HCT116 (cell line): ENCODE measurements around the gene TUBA3D. TPM values are rescaled to one million over a fixed set of nuclear protein-coding genes. Genes with fewer than 3 reads are reported as not detected.
"Not testable (repeated sequence)": the region's sequence is repeated elsewhere in the genome, so short reads cannot be mapped to it uniquely, and the experiment has no call there.

ENCODE experiments used
- ATAC-seq: fragments of 200-7000 bp; cut with Tn5 transposase; 2 replicates; pipeline ENCODE4 v1.9.1; 2020; ENCODE audit warnings: mild to moderate bottlenecking, moderate library complexity
- BruUV-seq: library from RNA; stranded (reverse); fragments of 400-500 nt; replicated peaks from 2 replicates; lab custom pipeline; 2021; lab: Mats Ljungman, UMichigan
- CTCF ChIA-PET: fragments of 300-600 bp; sonication (Branson Sonifier 250); formaldehyde crosslinking; loops from one replicate; lab custom pipeline; 2021; ENCODE audit warnings: antibody characterized with exemption; lab: Charles Lee
- POLR2A ChIA-PET: fragments of 300-600, 350-600 bp; sonication (Branson Sonifier 250); formaldehyde crosslinking; loops from one replicate; lab custom pipeline; 2021; ENCODE audit warnings: antibody characterized with exemption; lab: Charles Lee
- RAD21 ChIA-PET, 2 experiments: fragments of 300-600 bp; sonication (Branson Sonifier 250); formaldehyde crosslinking; loops; one replicate each; lab custom pipeline; 2023; ENCODE audit warnings: low total read pairs in 2 of 2; ENCODE audit not compliant: uncharacterized antibody in 2 of 2, unreplicated experiment in 2 of 2, low non-redundant PET in 1 of 2; lab: Charles Lee
- DNase-seq: peaks from one replicate; pipeline ENCODE4 v3.0.0-alpha.2; 2010; ENCODE audit warnings: low read depth, low spot score
- H2AFZ ChIP-seq: fragments of 200-600 bp; shearing (Covaris generic), sonication (generic); 2 replicates; pipeline ENCODE4 v1.6.1; 2017; ENCODE audit warnings: low read depth, mixed run types, mixed read lengths, antibody characterized with exemption, low read length; ENCODE audit not compliant: poor library complexity, severe bottlenecking
- H3K27ac ChIP-seq: 2 replicates; pipeline ENCODE4 v1.5.1; 2012; ENCODE audit warnings: low read depth, low read length
- H3K27me3 ChIP-seq: fragments of 200-600 bp; sonication (generic); 2 replicates; pipeline ENCODE4 v1.6.1; 2016; ENCODE audit warnings: mixed run types, low read length, mixed read lengths; ENCODE audit not compliant: insufficient read depth
- H3K36me3 ChIP-seq, 2 experiments: fragments of 200-500 bp in 1 of 2; fragments of 200-600 bp in 1 of 2; sonication (Bioruptor generic) in 1 of 2; sonication (generic) in 1 of 2; 2 replicates each; pipeline versions ENCODE4 v1.5.1 to v1.6.1; 2014 to 2016; ENCODE audit warnings: low read length in 2 of 2, inconsistent platforms in 1 of 2, mixed read lengths in 1 of 2, mixed run types in 1 of 2; ENCODE audit not compliant: insufficient read depth in 2 of 2, control insufficient read depth in 1 of 2
- H3K4me1 ChIP-seq, 2 experiments: fragments of 200-600 bp in 1 of 2; sonication (generic) in 1 of 2; 2 replicates each; pipeline versions ENCODE4 v1.5.1 to v1.6.1; 2012 to 2017; ENCODE audit warnings: low read length in 2 of 2, inconsistent platforms in 1 of 2, mild to moderate bottlenecking in 1 of 2, mixed read lengths in 1 of 2, mixed run types in 1 of 2, moderate library complexity in 1 of 2; ENCODE audit not compliant: insufficient read depth in 2 of 2, control insufficient read depth in 1 of 2
- H3K4me2 ChIP-seq: fragments of 200-600 bp; sonication (generic); 2 replicates; pipeline ENCODE4 v1.6.1; 2017; ENCODE audit warnings: mixed run types, low read length, mixed read lengths
- H3K4me3 ChIP-seq, 2 experiments: fragments of 200-600 bp in 1 of 2; sonication (generic) in 1 of 2; replicated peaks in 1 of 2; 2 replicates each; pipeline ENCODE4 v1.5.1; 2011 to 2016; ENCODE audit warnings: low read length in 2 of 2, control low read depth in 1 of 2, low read depth in 1 of 2, mild to moderate bottlenecking in 1 of 2, mixed read lengths in 1 of 2, mixed run types in 1 of 2
- H3K79me2 ChIP-seq: fragments of 200-600 bp; sonication (generic); 2 replicates; pipeline ENCODE4 v1.6.1; 2017; ENCODE audit warnings: mild to moderate bottlenecking, mixed run types, low read length, moderate library complexity, mixed read lengths; ENCODE audit not compliant: insufficient read depth
- H3K9ac ChIP-seq: fragments of 200-600 bp; sonication (generic); 2 replicates; pipeline ENCODE4 v1.6.1; 2016; ENCODE audit warnings: low read length, mixed read lengths
- H3K9me2 ChIP-seq: fragments of 200-600 bp; sonication (generic), shearing (Covaris generic); 2 replicates; pipeline ENCODE4 v1.6.1; 2017; ENCODE audit warnings: mixed run types, mild to moderate bottlenecking, moderate library complexity; ENCODE audit not compliant: insufficient read depth
- H3K9me3 ChIP-seq, 2 experiments: fragments of 200-500 bp in 1 of 2; fragments of 200-600 bp in 1 of 2; sonication (Bioruptor generic) in 1 of 2; sonication (generic) in 1 of 2; 2 replicates each; pipeline ENCODE4 v1.6.1; 2014 to 2017; ENCODE audit warnings: low read length in 2 of 2, mixed read lengths in 2 of 2, inconsistent platforms in 1 of 2, low read depth in 1 of 2, mild to moderate bottlenecking in 1 of 2, mixed run types in 1 of 2, moderate library complexity in 1 of 2; ENCODE audit not compliant: control insufficient read depth in 1 of 2, insufficient read depth in 1 of 2
- H4K20me1 ChIP-seq: fragments of 200-600 bp; sonication (generic), shearing (Covaris generic); 2 replicates; pipeline ENCODE4 v1.6.1; 2017; ENCODE audit warnings: mixed run types, mild to moderate bottlenecking, moderate library complexity; ENCODE audit not compliant: insufficient read depth
- CBX3 ChIP-seq: IDR thresholded peaks from 2 replicates; pipeline ENCODE4 v1.6.1; 2012; ENCODE audit warnings: low read depth
- CEBPB ChIP-seq: IDR thresholded peaks from 2 replicates; pipeline ENCODE4 v1.6.1; 2012; ENCODE audit warnings: low read depth
- CTCF ChIP-seq, 3 experiments: fragments of 200-600 bp in 1 of 3; sonication (generic) in 1 of 3; IDR thresholded peaks in 2 of 3; conservative IDR thresholded peaks in 1 of 3; 2 replicates each; pipeline ENCODE4 v1.5.1; 2012 to 2017; ENCODE audit warnings: low read depth in 2 of 3, low read length in 2 of 3, antibody characterized with exemption in 1 of 3, borderline replicate concordance in 1 of 3, control low read depth in 1 of 3, mild to moderate bottlenecking in 1 of 3, mixed read lengths in 1 of 3, mixed run types in 1 of 3, moderate library complexity in 1 of 3; ENCODE audit not compliant: insufficient read depth in 1 of 3
- RAD21 ChIP-seq: IDR thresholded peaks from 2 replicates; pipeline ENCODE4 v1.6.1; 2012; ENCODE audit warnings: low read depth, mild to moderate bottlenecking
- ZFX ChIP-seq: fragments of 450-650 bp; IDR thresholded peaks from 2 replicates; pipeline ENCODE4 v1.6.1; 2017
- intact Hi-C: fragments of 100-400 bp; cut with micrococcal nuclease; formaldehyde crosslinking; loops from 2 replicates; pipeline ENCODE4 v1.10.0; 2022
- total RNA-seq: library from RNA; stranded (reverse); gene quantifications from one replicate; pipeline ENCODE4 v1.2.1, GENCODE V29; 2021; ENCODE audit not compliant: unreplicated experiment

Gene TUBA3D
- total RNA-seq, 1 experiment from 2014 or later = not detected

GRCh38 chr2:131493199-131493968 lies 17.5 kb downstream of the TUBA3D start:
- Histone ChIP-seq H3K4me1 (peaks cover 2 to 26% of the 10 kb centered on the region in 2 experiments; a peak in 2 of 4 replicates), H3K27me3 (no peaks in the 10 kb centered on the region), H3K36me3 (peaks cover 0 to 9% of the 10 kb centered on the region in 2 experiments; a peak in 1 of 4 replicates), H3K9me3 (no peaks in the 10 kb centered on the region), H2AFZ (no peak overlapping the region), H3K9ac (peak overlapping the region; percentile 96), H3K79me2 (peaks cover 83% of the 10 kb centered on the region), H3K27ac (peak overlapping the region; percentile 84), H4K20me1 (no peaks in the 10 kb centered on the region), H3K4me3 (peak overlapping the region; percentile 90 to 93), H3K9me2 (no peaks in the 10 kb centered on the region), H3K4me2 (peak overlapping the region; percentile 93)
- ChIA-PET CTCF (interaction anchor here (0.6 to 1.0 kb wide), 9 partner anchors 12 to 696 kb away, joined by 3 to 5 read pairs (median 3); no protein-coding TSS in a partner anchor), RAD21 (no interaction called here), POLR2A (no interaction called here)
- intact Hi-C loops = loop anchor here (2.0 kb wide), 1 partner anchor 339 kb away; no protein-coding TSS in a partner anchor
- DNase-seq (no peak), ATAC-seq (peak; percentile 32)
- BruUV-seq = TSS peak; percentile 70
- TF ChIP-seq ZFX (peak; percentile 27; the same call in 1 of the 2 replicates), RAD21 (no peak), CEBPB (no peak), CBX3 (no peak), CTCF (IDR thresholded peaks at IDR 0.05 in 2 of 3, conservative IDR thresholded peaks at IDR 0.05 in 1 of 3; ENCODE audit: borderline replicate concordance in 1 of 3, insufficient read depth in 1 of 3, low read depth in 2 of 3, low read length in 2 of 3) (no peak)

DNA sequence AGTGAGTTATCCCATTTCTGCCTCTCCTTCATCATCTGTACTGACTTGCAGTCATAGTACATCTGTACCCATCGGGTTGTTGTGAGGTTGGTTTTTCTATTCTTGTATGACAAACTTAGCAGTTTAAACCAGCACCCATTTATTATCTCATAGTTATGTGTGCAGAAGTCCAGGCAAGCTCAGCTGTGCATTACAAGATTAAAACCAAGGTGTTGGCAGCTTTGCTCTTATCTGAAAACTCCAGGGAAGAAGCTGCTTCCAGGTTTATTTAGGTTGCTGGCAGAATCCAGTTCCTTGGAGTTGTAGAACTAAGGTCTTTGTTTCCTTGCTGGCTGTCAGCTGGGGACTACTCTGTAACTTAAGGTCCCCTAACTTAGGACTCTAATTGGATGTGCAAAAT lies 19.6 kb downstream of the TUBA3D start:
- CTCF ChIA-PET, H3K9ac ChIP-seq, H3K9me2 ChIP-seq, H3K9me3 ChIP-seq, H3K4me2 ChIP-seq, H3K4me3 ChIP-seq, H4K20me1 ChIP-seq, RAD21 ChIA-PET, H3K36me3 ChIP-seq, H3K27me3 ChIP-seq, DNase-seq, intact Hi-C loops, H2AFZ ChIP-seq, ATAC-seq, POLR2A ChIA-PET, BruUV-seq, H3K27ac ChIP-seq: not testable (repeated sequence)
- peaks cover 2 to 18% of the 10 kb centered on the region in 2 experiments; a peak in 2 of 4 replicates for H3K4me1 ChIP-seq
- H3K79me2 ChIP-seq = peaks cover 83% of the 10 kb centered on the region

DNA sequence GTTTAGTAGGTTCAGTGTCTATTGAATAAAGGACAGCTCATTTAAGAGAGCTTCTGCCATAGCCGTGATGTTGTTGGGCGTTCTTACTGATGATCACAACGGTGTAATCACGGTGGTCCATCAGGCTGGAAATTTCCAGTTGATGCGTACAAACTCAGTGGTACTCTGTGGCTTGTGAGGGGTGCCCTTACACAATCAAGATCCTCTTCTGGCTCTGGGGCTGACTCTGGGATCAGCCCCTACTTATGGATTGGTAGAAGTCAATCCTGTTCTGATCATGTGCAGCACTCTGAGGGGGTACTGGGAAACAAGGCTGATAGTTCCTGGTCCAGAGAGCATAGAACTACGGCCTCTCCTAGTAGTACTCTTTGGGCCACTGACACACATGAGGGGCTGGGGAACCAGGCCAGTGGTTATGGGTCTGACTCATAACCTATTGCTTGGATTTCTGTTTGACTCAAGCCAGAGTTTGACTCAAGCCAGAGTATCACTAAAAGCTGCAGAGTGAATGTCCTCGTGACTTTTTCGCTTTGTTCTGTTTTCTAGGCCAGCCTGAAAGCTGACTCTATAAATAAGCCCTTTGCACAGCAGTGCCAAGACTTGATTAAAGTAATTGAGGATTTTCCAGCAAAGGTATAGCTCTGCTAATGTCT lies 22.5 kb downstream of the TUBA3D start:
- H3K36me3 ChIP-seq, H3K27me3 ChIP-seq, H3K4me3 ChIP-seq, BruUV-seq, H3K4me2 ChIP-seq, intact Hi-C loops, CTCF ChIA-PET, H3K9me3 ChIP-seq, ATAC-seq, H3K9me2 ChIP-seq, DNase-seq, H2AFZ ChIP-seq, POLR2A ChIA-PET, H3K9ac ChIP-seq, H3K27ac ChIP-seq, RAD21 ChIA-PET, H4K20me1 ChIP-seq: not testable (repeated sequence)
- Histone ChIP-seq H3K79me2 (peaks cover 72% of the 10 kb centered on the region), H3K4me1 (peaks cover 0 to 11% of the 10 kb centered on the region in 2 experiments; a peak in 1 of 4 replicates)
